T-helper 2 cell (primary cell): ENCODE results near the gene IL22RA1.
A peak's percentile ranks its signal among the peaks of the same experiment; 100 is the strongest.

Source experiments
- DNase-seq, 5 experiments: peaks; one replicate each; pipeline versions ENCODE4 v3.0.0 to v3.0.0-alpha.2; 2012 to 2022

The IL22RA1 gene

DNA sequence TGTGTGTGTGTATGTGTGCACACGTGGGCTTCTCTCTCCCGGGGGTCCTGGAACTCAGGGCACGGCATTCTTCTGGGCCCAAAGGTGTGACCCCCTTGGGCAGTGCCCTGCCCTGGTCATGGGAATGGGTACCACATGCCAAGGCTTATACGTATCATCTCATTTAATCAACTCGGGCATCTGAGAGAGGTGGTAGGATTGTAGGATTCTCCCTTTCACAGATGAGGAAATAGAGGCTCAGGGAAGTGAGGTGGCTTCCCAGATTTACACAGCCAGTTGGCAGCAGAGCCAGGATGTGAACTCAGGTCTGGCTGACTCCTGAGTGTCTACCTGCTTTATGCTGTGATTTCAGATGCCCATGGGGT is 46.2 kb downstream of the IL22RA1 start:
- DNase-seq, result no peak

DNA sequence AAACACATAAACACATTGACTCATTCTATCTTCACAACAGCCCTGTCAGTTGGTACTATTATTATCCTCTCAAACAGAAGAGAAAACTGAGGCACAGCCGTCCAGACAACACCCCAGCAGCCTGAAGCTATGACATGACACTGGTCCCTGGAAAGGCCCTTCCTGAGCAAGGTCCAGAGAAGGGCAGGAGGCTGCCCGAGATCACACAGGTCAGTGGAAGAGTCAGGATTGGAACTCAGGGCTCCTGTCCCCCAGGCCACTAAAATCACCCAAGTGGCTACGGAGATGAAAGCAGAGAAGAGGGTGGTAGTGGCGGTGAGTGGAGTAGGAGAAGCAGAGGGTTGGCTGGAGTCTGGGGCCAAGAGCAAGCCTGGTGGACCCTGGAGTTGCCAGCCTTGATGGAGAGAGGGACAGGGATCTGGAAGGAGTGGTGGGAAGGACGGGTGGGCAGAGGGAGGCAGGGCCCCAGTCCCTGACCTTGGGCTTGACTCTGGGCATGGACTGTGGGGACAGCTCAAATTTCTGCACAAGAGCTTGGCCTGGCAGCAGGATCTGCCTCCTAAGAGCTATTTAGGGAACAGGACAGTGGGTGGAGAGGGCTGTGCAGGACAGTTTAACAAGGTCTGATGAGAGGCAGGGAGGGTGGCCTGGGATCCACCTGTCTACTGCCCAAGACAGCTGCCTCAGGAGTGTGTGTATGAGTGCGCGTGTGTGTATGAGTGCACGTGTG is 46.8 kb downstream of the IL22RA1 start:
- no peak for DNase-seq

DNA sequence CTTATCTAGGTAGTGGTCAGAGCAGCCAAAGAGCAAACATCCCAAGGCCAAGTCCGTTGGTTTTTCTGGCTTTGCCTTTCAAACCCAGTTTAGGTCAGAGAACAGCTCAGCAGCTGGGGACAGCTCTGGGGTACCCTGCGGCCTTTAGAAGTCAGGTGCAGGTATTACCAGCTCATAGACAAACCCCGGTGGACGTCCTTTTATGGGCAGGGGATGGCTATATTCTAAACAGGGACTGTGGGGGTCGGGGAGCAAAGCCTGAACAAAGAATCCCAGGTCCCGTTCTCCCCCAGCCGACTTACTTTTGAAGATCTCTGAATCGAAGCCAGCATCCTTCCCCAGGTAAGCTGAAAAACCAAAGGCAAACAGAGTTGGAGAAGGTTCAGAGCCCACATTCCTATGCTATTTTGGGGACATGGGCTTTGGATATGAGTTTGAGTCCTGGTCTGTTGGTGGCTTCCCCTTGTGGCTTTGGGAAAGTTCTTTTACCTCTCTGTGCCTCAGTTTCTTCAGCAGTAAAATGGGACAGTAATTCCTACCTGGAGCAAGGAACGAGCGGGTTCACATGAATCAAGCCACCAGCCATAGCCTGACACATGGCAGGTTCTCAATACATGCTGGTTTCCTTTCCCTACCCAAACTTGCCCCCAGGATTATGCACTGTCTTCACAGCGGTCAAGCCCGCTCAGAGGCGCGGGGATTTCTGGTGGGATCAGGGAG is 47.6 kb downstream of the IL22RA1 start:
- DNase-seq, result no peak

DNA sequence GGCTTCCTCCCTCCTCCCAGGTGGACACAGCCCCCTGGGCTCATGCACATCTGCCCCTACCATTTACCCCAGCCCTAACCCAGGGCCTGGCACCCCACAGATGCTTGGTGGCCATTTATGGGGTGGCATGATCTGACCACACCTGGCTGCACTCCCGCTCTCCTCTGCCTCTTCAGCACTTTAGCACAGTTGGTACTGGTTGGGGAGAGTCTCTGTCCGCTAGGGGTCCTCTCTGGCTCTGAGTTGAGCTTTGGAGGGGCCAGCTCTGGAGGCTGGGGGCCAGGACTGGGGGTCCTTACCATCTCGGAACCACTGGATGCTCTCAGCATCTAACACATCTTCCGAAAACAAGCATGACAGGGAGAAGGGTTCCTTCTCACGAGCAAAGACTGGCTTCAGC is 48.4 kb downstream of the IL22RA1 start:
- DNase-seq, result no peak

DNA sequence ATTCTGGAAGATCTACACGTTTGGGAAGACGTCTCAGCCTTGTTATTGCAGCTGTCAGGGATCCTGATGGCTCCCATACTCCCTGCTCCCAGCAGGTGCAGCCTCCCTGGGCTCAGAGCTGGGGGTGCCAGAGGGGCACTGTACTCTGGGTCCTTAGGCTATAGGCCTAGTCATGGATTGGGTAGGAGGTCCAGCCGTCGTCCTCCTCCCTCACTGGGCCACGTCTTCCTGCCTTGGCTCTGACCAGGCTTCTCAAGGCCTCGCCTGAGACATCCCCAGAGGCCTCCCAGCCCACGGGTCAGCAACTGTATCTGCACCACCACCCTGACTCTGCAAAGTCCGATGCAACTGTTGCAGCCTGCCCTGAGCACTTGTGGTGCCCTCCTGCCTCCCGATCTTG is 49.2 kb downstream of the IL22RA1 start:
- DNase-seq, result no peak

DNA sequence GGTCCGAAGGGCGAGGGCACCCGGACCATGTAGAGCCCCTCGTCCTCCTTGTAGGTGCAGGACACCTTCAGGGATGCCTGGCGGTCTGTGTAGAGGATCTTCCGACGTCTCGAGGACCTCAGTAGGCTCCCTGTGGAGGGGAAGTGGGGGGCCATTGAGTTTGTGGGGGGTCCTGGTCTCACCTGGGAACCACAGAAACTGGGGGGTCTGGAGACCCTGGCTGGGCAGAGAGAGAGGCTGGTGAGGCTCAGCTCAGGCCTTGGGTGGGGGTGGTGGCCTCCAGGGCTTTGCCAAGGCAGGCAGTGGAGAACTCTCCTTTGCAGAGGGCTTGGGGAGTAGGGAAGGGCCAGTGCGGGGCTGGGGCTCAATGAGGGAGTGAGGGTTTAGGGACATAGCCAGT is 50.0 kb downstream of the IL22RA1 start:
- DNase-seq, result no peak

DNA sequence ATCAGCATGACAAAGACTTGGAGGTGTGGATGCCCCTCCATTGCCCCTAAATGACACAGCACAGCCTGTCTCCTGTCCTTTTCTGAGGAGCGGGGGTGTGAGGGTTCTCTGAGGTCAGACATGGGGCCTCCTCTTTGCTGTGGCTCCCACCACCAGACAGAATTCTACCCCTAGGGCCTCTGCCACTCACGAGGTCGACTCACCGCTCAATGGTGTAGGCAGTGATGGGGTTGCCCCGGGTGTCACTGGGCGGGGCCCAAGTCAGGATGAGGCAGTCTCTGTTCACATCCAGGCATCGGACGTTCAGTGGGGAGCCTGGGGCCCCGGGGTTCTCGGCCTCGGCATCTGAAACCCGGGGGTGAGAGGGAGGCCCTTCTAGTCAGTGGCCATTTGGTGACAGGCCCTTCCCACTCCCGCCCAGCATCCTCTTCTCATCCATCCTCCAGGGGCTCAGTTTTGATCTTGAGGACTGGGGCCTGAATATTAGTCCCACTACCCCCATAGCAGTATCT is 50.9 kb downstream of the IL22RA1 start:
- DNase-seq, result no peak

DNA sequence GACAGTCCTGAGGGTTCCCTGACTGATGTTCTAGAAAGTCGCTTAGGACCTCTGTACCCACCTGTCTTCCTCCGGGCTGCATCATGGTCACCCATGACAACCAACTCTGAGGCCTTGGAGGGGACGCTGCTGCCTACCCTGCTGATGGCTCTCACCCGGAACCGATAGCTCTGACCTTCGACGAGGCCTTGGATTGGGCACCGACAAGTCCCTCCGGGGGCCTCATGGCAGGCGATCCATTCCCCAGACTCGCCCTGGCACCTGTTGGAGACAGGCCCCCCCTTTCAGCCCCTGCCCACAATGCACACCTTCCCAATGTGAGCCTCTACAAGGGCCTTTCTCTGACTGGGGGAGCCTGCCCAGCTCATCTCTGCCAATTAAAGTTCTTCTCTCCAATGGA is 52.2 kb downstream of the IL22RA1 start:
- DNase-seq, result no peak

DNA sequence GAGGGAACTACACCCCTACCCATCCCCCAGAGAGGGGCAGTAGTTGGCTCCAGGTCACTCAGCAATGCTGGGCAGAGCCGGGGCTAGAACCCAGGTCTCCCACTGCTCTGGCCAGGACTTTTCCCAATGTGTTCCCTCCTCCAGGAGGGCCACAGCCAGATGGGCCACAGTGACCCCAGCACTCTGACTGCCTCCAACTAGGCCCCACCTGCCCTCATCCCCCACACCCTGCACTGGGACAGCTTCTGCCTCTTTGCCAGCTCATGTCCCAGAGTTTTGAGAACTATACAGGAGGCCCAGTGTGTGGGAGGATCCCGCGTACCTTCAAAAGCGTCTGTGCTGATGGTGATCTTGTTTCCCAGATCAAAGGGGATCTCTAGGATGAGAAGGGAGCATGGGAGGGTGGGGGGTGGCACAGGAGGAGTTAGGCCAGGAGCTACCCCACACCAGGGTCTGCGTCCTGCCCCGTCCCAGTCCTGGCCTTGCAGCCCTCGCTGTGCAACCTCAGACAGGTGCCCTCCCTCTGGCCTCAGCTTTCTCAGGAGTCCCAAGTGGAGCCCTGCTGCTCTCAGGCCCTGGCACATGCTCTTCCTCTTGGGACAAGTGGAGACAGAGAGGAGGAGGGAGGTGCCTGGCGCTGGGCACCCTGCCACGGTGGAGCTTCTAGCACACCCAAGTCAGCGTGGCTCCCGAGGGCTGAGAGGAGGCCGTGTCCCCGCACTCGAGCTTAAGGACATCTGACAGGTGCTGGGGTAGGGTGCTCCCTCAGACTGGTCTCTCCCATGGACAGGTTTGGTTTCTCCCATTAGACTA is 53.0 kb downstream of the IL22RA1 start:
- DNase-seq, result no peak

DNA sequence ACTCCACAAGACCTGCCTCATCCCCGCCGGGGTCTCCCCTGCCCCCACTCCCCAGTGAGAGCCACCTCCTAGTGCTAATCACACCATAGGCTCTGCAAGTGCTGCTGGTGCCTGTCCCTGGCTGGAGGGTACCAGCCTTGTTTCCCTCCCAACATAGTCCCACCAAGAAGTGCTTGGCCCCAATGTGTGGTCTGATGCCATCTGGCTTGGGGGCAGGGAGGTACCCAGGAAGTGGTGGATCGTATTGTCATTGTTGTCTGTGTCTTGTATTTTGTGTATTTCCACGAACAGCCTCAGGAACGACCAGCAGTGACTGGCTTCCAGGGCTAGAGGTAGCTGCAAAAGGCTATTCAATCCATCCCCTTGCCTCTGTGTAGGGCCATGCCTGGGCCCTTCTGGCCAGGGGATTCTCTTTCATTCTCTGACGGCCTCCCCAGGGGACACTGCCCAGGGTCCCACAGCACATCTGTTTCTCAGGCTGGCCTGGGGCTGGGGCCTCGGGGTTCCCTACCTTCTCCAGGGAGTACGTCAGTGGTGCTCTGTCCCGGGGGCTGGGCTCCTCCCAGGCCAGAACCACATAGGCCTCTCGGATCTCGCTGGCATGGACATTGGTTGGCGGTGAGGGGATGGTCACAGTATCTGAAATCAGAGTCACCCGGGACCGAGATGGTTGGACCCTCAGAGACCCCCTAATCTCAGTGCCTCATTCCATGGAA is 53.8 kb downstream of the IL22RA1 start:
- DNase-seq, result peak in 1 of 5 experiments; percentile 22

DNA sequence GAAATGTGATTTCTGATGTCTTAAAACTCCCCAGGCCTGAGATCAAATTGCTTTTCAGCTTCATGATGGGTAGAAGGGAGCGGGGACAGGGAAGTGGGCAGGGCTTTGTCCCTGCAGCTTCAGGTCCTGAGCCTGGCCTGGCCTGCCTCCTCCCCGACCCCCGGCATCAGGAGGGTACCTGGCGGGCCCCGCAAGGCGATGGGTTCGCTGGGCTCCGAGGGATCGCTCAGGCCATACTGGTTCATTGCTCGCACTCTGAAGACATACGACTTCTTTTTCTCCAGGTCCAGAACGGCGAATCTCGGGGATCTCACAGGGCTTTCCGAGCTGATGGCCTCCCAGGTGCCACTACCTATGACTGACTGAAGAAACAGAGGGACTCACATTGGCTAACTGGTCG is 56.5 kb downstream of the IL22RA1 start:
- DNase-seq, result no peak

DNA sequence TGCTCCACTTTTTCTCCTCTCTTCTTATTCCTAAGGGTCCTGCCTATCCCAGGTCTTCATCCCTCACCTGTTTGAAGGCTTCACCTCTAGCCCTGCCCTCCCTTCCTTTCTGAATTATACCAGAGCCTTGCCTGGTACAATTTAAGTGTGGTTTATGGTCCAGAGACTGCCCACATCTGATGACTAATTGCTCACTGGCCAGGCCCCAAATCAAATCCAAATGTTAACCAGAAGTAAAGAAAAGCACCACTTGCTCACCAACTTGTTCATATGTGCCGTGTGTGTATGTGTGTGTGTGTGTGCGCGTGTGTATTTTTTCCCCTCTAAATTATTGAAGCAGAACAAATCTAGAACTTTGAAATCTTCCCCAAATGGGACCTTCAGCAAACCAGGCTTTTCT is 57.4 kb downstream of the IL22RA1 start:
- no peak for DNase-seq

DNA sequence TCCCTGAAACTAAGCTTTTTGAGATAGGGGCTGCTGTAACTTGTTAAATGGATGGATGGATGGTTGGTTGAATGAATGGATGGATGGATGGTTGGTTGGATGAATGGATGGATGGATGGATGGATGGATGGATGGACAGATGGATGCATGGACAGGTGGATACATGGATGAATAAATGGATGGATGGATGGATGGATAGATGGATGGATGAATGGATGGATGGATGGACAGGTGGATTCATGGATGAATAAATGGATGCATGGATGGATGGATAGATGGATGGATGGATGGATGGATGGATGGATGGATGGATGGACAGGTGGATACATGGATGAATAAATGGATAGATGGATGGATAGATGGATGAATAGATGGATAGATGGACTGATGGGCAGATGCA is 57.9 kb downstream of the IL22RA1 start:
- DNase-seq, result no peak

DNA sequence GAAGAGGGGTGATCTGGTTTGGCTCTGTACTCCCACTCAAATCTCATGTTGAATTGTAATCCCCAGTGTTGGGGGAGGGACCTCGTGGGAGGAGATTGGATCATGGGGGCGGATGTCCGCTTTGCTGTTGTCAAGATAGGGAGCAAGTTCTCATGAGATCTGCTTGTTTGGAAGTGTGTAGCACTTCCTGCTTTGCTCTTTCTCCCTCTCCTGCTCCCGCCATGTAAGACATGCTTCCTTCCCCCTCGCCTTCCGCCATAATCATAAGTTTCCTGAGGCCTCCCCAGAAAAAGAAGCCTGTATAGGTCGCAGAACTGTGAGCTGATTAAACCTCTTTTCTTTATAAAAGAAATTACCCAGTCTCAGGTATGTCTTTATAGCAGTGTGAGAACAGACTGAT is 58.9 kb downstream of the IL22RA1 start:
- DNase-seq, result no peak

DNA sequence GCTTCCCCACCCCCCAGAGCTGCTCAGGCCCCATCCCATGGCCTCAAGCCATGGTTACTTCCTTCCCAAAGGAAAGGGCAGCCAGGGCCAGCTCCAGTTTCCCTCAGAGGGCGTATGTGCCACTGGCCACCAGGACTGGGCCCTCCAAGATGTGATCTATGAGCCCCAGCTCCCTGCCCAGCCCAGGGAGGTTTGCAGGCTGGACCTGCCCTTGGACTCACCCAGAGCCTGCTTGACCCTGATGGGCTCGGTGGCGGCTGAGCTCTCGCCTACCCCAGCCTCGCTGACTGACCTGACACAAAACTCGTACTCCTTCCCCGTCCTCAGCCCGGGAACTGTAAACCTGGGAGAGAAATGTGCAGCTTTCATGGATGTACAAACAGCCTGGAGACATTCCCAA is 60.6 kb downstream of the IL22RA1 start:
- no peak for DNase-seq

DNA sequence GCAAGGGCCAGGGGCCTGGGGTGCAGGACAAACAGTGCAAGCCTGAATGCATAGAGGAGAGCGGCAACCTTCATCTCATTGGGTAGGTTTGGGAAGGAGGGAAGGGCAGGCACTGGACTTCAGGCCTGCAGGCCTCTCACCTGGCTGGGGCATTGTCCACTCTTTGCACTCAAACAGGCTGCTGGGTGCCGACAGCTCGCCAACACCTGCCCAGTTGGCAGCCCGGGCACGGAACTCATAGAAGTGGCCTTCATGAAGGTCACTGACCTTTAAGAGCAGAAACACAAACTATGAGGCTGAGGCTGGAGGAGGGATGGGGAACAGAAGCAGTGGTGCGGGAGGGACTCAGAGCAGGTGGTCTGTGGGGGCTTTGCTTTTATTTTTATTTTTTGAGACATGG is 61.8 kb downstream of the IL22RA1 start:
- DNase-seq, result no peak

DNA sequence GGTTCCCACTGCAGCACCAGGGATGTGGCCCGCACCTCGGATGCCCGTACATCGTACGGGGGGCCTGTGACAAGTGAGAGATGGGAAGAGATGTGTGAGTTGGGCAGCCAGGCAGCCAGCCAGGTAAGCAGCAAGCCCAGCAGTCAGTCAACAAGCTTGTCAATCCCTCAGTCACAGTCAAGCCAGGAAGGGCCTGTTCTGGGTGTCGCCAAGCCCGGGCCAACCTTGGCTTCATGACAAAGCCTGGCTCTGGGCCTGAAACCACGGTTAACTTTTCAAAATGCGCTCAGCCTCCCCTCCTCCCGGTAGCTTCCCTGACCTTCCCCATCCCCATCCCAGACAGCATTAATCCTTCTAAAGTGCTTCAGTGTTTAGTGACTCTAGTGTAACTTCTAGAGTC is 62.8 kb downstream of the IL22RA1 start:
- no peak for DNase-seq

DNA sequence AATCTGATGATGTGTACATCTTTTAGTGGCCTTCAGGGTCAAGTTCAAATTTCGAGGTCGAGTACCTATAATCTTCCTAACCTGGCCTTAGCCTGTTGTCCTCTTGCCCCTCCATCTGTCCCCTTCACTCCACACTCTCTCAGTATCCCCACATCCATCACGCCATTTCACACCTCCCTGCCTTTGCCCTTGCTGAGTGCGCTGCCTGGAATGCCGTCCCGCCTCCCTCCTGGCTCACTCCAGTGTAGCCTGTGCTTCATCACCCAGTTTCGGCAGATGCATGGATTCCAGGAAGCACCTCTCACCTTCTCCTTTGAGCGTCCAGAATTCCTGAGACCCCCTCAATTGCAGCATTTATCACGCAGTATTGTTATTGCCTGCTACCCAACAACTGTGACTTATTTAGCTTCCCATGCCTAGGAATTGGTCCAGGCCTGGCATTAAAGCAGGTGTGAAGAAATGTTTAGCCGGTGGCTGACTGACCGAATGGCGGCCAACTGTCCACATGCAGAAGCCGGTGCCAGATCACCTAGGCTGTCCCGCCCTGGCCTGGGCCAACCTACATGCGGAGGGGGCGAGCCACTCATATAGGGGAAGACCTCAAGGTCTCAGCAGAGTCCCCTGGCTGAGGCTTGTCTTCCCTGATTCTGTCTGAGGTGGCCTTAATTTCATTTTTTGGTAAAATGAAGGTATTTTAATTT is 65.5 kb downstream of the IL22RA1 start:
- no peak for DNase-seq

DNA sequence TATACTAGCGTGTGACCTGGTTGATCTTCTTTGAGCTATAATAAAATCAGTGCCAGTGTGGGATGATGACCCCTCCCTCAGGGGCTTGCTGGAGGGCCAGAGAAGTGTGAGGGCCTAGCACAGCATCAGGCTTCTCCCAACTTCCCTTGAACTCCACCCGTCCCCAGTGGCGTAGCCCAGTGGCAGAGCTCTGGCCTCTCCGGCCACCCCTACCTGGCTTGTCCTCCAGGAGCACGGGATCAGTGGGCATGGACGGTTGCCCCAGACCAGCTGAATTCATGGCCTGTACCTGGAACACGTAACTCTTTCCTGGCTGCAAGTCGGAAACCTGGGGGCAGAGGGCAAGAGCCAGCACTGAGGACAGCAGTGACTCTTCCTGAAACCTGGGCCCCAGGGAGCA is 67.0 kb downstream of the IL22RA1 start:
- DNase-seq, result no peak

DNA sequence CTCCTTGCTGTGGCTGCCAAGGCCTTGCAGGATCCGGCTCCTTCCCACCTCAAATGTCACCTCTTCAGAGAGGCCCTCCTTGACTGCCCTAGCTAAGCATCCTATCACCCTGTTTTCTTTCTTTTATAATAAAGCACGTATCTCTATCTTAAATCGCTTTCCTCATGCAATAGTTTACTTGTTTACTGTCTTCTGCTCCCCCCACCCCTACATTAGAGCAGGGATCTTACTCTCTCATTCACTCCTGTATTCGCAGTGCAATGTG is 67.4 kb downstream of the IL22RA1 start:
- DNase-seq, result no peak

DNA sequence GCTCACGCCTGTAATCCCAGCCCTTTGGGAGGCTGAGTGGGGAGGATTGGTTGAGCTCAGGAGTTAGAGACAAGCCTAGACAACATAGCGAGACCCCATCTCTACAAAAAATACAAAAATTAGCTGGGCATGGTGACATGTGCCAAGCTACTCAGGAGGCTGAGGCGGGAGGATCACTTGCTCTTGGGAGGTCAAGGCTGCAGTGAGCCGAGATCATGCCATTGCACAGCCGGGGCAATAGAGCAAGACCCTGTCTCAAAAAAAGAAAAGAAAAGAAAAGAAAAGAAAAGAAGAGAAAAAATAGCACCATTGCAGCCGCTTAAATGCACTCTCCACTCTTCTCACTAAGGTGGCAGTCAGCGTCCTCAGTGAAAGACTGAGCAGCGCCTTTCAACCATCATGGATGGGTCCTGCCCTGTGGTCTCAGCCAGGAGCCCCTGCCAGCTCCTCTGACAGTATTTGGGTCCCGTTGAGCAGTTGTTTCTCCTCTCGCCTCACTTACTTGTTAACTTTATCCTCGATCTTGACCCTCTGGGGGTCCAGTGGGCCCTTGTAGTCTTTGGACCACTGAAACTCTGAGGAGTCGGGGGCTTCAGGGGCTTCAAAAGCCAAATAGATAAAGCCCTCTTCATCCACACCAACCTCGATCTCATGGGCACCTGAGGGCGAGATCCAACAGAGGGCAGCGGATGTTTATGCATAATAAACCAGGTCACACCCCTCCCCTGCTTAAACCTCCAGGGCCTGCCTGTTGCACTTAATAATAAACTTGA is 67.9 kb downstream of the IL22RA1 start:
- DNase-seq, result no peak

DNA sequence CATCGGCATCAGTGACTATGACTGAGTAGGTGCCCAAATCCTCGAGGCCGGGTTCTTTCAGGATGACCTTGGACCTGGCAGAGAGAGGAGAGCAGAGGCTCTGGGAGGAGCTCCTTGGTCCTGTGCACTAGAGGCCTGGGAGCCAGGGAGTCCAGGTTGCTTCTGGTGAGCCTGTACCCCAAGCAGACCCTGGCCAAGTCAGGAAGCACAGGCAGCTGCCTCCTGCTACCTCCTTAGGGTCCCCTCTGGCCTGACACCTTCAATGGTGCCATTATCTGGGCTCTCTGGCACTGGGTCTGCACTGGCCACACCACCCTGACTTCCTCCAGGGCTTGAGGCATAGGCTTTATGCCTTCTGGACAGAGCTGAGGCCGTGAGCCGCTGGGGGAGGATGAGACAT is 68.7 kb downstream of the IL22RA1 start:
- no peak for DNase-seq
